Lower lobe of right lung (tissue), 2 donors: Measurements from ENCODE around the gene HCN4. TPM values are rescaled to one million over a fixed set of nuclear protein-coding genes. Genes with fewer than 3 reads are reported as not detected.

Experiments
- ATAC-seq, 2 donors: fragments of 200-7000 bp; cut with Tn5 transposase; one replicate each; pipeline ENCODE4 v1.9.1; 2020 to 2022; ENCODE audit warnings: mild to moderate bottlenecking in 2 of 2, moderate library complexity in 2 of 2
- DNase-seq: peaks from one replicate; pipeline ENCODE4 v3.0.0-alpha.2; 2020
- H3K27ac ChIP-seq: fragments of 200-600 bp; one replicate; pipeline ENCODE4 v1.8.0; 2022
- H3K27me3 ChIP-seq: fragments of 200-600 bp; one replicate; pipeline ENCODE4 v1.8.0; 2022; ENCODE audit warnings: low read depth
- H3K36me3 ChIP-seq: fragments of 200-600 bp; one replicate; pipeline ENCODE4 v1.8.0; 2022; ENCODE audit warnings: mild to moderate bottlenecking
- H3K4me1 ChIP-seq: fragments of 200-600 bp; one replicate; pipeline ENCODE4 v1.8.0; 2022
- H3K4me3 ChIP-seq: fragments of 200-600 bp; one replicate; pipeline ENCODE4 v1.8.0; 2022; ENCODE audit warnings: mild to moderate bottlenecking
- H3K9me3 ChIP-seq: fragments of 200-600 bp; one replicate; pipeline ENCODE4 v1.8.0; 2022
- intact Hi-C: fragments of 100-400 bp; cut with DNase I; formaldehyde crosslinking; loops from one replicate; pipeline ENCODE4 v1.11.0; 2022
- total RNA-seq: library from RNA; stranded (reverse); fragmentation: NEBNext Ultra II Directional; extraction: Animal tissue kit (Norgen Biotek cat#: 25700); gene quantifications from one replicate; pipeline ENCODE4 v1.2.1, GENCODE V29; 2021
- TF ChIP-seq, protein P1 (sequence below): fragments of 200-600 bp; IDR thresholded peaks from one replicate; pipeline ENCODE4 v1.8.0; 2022; ENCODE audit warnings: antibody characterized with exemption, mild to moderate bottlenecking
- donor health status: DM: no; HTN: yes; CAD: no; lungs with severe emphysema.

HCN4 gene
- total RNA-seq, 1 donor from 2014 or later: 0.18 TPM

DNA sequence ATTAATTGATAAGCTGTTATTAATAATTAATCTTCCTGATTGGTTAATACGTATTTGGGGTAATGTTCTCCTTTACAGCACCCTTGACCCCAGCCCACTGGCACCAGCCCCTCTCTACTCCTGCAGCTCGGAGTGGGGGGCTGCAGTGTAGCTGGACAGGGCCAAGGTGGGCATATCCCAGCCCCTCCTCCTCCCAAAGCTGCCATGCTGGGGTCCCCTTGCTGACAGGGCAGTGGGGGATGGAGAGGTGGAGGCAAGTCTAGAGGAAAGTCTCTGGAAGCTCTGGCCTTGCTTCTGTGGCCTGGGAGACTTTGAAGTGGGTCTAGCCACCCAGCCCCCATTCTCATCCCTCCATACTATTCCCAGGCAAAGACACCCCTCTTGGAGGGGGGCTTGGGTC is 35.8 kb downstream of the HCN4 start:
- no peaks in the 10 kb centered on the region for H3K9me3 ChIP-seq
- no peaks in the 10 kb centered on the region for H3K4me1 ChIP-seq
- ATAC-seq (no peak), DNase-seq (no peak)
- intact Hi-C loops: no loop called here
- H3K36me3 ChIP-seq: no peaks in the 10 kb centered on the region
- H3K27me3 ChIP-seq: no peaks in the 10 kb centered on the region
- TF ChIP-seq, protein P1, sequence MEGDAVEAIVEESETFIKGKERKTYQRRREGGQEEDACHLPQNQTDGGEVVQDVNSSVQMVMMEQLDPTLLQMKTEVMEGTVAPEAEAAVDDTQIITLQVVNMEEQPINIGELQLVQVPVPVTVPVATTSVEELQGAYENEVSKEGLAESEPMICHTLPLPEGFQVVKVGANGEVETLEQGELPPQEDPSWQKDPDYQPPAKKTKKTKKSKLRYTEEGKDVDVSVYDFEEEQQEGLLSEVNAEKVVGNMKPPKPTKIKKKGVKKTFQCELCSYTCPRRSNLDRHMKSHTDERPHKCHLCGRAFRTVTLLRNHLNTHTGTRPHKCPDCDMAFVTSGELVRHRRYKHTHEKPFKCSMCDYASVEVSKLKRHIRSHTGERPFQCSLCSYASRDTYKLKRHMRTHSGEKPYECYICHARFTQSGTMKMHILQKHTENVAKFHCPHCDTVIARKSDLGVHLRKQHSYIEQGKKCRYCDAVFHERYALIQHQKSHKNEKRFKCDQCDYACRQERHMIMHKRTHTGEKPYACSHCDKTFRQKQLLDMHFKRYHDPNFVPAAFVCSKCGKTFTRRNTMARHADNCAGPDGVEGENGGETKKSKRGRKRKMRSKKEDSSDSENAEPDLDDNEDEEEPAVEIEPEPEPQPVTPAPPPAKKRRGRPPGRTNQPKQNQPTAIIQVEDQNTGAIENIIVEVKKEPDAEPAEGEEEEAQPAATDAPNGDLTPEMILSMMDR: no peak
- no peak overlapping the region for H3K4me3 ChIP-seq
- no peak overlapping the region for H3K27ac ChIP-seq

DNA sequence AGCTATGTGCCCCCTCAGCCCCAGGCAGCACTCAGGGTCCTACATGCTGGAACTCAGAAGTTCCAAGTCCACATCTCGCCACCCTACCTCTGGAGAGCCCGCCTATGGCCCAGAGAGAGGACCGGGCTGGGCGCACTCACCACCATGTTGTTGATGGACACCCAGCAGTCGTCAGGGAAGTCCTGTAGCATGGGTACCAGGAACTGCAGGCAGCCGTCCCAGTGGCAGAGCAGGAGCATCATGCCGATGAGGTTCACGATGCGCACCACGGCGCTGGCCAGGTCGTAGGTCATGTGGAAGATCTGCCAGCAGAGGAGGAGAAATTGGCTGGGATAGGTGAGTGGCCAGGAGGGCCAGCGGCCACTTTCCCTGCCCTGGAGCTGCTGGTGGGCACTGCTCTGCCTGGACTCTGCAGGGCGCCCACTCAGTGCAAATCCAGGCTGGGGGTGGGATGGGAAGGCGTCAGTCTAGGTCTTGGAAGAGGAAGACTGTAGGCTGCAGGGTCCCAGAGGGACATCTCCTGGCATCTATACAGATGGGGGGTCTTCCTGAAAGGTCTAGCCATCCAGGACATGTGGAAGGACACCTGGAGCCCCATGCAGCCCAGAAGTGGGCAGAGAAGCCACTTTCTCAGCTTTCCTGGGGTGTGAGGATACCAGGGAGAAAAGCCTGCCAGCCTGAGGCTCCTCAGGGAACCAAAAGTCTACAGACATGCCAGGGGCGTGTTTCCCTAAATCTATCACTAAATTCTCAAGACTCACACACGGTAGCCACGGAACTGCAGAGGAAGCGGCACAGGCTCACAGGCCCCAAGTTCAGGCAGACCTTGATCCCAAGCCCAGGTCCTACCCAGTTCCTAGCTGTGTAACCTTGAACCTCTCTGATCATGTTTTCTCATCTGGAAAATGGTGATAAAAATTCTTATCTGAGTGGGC is 36.5 kb downstream of the HCN4 start:
- H3K36me3 ChIP-seq: no peaks in the 10 kb centered on the region
- no peak overlapping the region for H3K4me3 ChIP-seq
- H3K27ac ChIP-seq: no peak overlapping the region
- no peaks in the 10 kb centered on the region for H3K9me3 ChIP-seq
- DNase-seq: peak; percentile 35
- TF ChIP-seq, protein P1: no peak
- no peaks in the 10 kb centered on the region for H3K27me3 ChIP-seq
- intact Hi-C loops: no loop called here
- ATAC-seq: no peak
- no peaks in the 10 kb centered on the region for H3K4me1 ChIP-seq

DNA sequence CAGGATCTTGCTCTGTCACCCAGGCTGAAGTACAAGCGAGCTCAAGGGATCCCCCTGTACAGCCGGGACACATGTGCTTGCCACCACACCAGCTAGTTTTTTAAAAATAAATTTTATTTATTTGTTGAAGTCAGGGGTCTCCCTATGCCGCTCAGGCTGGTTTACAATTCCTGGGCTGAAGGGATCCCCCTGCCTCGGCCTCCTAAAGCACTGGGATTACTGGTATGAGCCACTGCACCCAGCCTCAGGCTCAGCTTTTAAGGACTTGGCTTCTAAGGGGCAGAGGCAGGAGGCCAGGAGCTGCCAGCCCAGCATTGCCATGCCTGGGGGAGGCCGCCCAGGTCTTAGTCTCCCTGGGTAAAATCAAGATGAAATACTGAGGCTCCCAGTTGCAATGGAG is 37.3 kb downstream of the HCN4 start:
- no peak for ATAC-seq
- Histone ChIP-seq H3K36me3 (no peaks in the 10 kb centered on the region), H3K4me1 (no peaks in the 10 kb centered on the region), H3K4me3 (no peak overlapping the region), H3K27ac (no peak overlapping the region), H3K27me3 (no peaks in the 10 kb centered on the region), H3K9me3 (no peaks in the 10 kb centered on the region)
- intact Hi-C loops: no loop called here
- DNase-seq: peak; percentile 24
- TF ChIP-seq, protein P1: no peak

DNA sequence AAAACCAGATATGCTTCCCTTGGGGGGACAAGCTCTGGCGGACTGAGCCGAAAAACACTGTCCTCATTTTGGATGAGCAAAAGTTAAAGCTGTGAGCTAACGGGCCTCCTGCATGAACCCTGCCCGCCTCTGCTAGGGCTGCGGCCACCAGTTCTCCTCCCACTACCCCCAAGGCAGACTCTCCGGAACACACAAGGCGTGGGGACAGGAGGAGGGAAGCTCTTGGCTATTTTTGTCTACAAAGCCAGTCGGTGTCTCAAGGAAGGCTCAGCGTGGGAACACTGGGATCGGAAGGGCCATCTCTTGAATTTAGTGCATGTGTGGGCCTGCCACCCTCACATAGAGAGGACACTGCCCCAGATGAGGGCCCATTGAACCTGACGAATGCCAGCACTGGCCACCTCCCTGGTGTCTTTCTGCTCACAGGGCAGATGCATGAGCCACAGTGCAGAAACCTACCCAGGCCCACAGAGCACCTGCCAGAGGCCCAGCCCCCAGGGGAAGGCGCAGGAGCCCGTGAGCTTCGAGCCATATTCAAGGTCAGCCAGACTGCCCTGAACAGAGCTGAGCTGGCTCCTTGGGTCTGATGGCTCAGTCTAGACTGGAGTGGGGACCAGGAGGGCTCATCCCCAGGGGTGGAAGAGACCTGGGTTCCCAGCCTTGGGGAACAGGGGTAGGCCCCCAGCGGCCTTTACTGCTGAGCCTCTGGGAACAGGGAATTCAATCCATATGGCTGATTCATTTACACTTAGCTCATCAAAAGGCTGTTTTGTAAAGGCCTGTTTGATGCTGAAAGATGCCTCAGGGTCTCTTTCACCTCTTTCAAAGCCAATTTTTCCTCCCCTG is 38.3 kb downstream of the HCN4 start:
- intact Hi-C loops: no loop called here
- Histone ChIP-seq H3K4me1 (no peaks in the 10 kb centered on the region), H3K4me3 (no peak overlapping the region), H3K36me3 (no peaks in the 10 kb centered on the region), H3K27ac (no peak overlapping the region), H3K9me3 (no peaks in the 10 kb centered on the region), H3K27me3 (no peaks in the 10 kb centered on the region)
- no peak for ATAC-seq
- DNase-seq: no peak
- TF ChIP-seq, protein P1: no peak

- DNase-seq (no peak), ATAC-seq (no peak)
- Histone ChIP-seq H3K4me1 (no peaks in the 10 kb centered on the region), H3K27ac (no peak overlapping the region), H3K27me3 (no peaks in the 10 kb centered on the region), H3K36me3 (no peaks in the 10 kb centered on the region), H3K9me3 (no peaks in the 10 kb centered on the region), H3K4me3 (no peak overlapping the region)
- TF ChIP-seq, protein P1: no peak
- intact Hi-C loops: no loop called here
Observed at GRCh38 chr15:73329501-73330200, 39.1 kb downstream of the HCN4 start.
